ENCODE measurements around the gene PLPPR1.
"Not testable (repeated sequence)": the region's sequence is repeated elsewhere in the genome, so short reads cannot be mapped to it uniquely, and the experiment has no call there.

The PLPPR1 gene

DNA sequence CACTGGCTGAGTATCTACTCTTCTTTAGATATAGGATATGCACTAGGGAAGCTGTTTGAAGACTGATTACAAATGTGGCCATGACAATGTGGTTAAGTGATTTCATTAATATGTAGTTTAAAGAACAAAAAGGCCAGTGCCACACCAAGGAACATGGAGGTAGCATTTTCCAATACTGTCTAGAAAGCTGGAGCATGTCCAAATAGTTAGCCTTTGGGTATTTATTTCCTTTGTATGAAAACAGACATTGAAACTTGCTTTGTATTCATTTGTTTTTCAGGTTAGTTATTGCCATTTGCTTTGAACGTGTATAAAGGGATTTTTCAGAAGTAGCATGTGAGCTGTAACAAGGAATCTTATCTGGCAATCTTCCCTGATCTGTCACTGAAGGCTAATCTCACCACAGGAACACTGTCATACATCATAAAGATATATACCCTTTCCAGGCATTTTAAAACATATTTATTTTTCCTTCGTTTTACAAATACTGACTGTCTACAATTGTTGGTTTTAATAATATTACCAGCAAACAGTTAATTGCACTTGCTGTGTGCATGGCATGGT, 93.4 kb downstream of the PLPPR1 start:
- DNase-seq (ENCODE audit: low read depth, low spot score): no peak

DNA sequence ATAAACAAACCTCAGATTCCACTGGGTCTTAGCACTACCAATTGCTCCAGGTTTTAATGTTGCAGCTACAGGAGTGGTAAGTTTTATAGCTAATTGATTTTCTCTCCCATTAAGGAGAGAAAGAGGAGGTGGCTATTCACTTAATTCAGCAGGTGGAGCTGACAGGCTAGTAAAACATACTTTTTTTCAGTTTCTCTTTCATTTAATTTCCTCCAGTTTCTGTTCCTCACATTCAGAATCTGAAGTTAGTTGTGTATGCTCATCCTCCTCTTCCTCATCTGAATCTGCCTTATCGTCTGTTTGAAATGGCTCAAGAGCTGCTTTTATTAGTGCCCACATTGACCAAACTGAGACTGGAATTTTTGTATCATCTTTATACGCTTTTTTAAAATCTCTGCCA, 98.0 kb downstream of the PLPPR1 start:
- DNase-seq (ENCODE audit: low read depth, low spot score): no peak

DNA sequence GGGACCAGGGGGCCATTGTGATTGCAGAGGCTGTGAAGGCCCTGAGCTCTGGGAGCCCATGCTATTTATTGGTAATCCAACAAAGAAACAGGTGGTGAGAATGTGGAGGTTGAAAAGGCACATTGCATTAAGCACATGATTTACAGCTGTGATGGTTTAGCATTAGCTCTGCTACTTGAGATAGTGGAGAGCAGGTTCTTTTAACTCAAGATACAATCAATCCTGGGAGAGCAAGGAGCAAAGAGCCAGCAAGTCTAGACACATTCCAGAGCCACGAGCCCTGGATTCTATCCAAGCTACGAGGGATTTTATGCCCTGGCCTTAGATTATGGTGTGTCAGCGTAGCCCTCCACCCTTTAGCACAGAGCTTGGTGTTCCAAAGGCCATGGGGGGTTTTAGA, 98.8 kb downstream of the PLPPR1 start:
- not testable (repeated sequence) for DNase-seq (ENCODE audit: low read depth, low spot score)

DNA sequence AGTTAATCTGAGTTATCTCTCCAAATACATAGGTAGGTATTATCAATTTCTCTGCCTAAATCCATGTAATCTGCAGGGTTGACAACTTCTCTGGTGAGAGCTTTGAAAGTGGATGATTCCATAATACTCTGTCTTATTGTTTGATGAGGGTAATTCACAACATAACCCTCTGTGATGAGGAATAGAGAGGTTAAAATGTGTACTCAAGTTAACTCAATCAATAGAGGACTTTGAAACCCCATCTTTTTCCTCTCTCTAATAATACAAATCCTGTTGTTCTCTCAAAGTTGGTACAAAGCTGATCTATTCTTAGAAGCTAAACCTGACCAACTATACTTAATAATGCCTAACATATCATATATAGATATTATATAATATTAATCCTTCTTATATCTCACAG, 100.1 kb downstream of the PLPPR1 start:
- no peak for DNase-seq (ENCODE audit: low read depth, low spot score)

DNA sequence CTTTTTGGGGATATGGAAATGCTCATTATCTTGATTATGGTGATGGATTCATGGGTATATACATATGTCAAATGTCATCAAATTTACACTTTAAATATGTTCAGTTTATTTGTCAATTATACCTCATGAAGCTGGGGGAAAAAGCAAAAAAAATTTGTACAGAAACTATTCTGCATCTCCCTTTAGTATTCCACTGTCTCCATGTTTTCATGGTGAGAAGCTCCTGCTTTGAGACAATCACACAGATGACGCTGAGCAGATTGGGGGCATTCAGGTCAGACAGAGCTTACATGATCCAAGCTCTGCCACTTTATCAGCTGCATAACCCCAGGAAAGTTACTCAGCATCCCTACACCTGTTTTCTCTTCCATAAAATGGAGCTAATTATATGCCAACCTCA, 101.5 kb downstream of the PLPPR1 start:
- DNase-seq (ENCODE audit: low read depth, low spot score): no peak

DNA sequence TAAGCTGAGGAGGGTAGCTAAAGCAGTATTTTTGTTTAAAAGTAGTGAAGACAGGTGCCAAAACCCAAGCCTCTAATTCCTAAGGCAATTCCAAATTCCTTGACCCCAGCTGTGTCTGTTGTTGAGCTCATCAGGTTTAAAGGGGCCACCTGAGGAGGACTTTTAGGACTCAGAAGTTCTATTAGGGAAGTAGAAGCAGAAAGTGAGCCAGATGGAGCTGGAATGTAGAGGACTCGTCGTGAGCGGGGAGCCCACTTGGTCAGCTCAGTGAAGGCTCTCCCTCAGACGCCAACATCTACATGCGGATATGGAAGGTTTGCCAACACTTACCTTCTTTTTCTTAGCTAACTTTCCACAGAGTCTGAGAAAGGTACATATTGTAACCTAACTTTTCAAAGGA, 102.8 kb downstream of the PLPPR1 start:
- DNase-seq (ENCODE audit: low read depth, low spot score): no peak

DNA sequence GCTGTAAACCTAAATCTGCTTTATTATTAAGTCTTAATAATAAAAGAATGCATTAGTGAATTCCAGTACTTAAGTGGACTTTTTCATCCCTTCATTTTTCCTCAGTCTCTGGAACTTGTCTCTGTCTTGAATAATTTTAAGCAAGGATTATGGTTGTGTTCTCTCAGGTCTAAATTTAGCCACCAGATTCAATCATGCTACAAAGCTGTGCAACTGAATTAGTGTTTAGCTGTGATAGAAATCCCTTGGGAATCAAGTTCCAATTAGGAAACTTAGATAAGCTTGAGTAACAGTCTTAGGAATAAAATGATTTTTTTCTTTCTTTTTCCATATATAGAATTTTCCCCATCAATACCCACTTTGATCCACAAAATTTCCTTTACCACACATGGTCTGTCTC, 104.3 kb downstream of the PLPPR1 start:
- DNase-seq (ENCODE audit: low read depth, low spot score): no peak

DNA sequence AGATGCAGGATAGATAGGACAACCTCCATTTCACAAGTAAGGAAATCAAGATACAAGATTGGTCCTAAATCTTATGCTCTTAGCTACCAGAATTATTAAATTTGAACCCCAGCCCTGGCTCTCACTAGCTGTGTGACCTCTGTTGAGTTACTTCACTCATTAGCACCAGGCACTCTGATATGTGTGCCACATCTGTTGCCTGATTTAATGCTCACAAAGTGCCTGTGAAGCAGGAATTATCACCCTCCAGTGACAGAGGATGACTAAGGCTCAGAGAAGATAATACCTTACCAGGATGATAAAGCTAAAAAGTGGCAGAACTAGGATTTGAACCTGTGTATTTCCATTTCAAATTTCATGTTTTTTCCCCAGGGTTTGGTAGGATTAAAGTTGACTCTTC, 110.0 kb downstream of the PLPPR1 start:
- DNase-seq (ENCODE audit: low read depth, low spot score): no peak

DNA sequence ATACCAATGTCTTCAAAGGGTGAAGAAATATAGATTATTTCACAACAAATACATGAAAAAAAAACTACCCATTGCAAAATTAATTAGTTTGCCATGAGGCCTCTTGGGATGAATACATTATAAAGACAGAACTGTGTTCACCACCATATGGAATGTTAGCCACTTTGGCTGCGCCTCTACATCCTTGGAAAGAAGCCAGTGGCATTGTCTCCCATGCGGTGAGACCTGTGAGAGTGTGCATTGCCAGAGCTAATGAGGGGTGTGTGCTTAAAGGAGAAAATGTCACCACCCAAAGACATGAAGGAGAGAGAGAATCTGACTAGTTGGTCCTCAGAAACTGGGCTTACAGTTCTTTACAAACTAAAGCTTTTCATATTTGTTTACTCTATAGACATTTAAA, 110.6 kb downstream of the PLPPR1 start:
- DNase-seq (ENCODE audit: low read depth, low spot score): no peak

DNA sequence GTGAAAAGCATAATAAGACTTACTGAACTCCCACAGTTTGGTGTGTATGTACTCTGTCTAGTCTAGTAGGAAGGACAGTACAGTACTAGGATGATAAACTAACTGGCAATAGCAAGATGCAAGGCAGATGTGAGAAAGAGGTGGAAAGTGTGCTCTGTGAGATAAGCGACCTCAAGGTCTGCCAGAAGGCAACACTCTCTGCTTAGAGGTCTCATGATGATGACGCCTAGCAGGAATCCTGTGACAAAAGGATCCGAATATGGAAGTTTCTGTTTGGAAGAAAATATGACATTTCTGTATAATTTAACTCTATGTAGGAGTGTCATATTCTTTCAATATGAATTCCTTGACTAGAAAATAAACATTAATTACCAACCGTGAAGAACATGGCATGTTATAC, 112.2 kb downstream of the PLPPR1 start:
- no peak for DNase-seq (ENCODE audit: low read depth, low spot score)

DNA sequence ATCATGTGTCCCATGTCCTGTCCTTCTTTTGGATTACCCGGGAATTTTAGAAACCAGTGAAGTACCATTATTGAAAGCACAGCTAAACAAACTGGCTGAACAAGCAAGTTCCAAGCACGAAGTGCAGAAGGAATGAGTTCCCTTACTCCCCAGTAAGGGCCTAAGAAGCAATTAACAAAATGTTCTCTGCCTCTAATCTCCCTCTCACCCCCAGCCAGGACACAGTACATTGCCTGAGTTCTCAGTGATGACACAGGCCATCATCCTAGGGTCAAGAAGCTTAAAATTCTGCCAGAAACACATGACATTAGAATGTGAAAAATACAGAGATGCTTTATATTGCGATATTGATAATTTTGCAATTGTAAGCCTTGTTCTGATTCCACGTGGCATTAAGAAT, 118.0 kb downstream of the PLPPR1 start:
- DNase-seq (ENCODE audit: low read depth, low spot score): no peak

DNA sequence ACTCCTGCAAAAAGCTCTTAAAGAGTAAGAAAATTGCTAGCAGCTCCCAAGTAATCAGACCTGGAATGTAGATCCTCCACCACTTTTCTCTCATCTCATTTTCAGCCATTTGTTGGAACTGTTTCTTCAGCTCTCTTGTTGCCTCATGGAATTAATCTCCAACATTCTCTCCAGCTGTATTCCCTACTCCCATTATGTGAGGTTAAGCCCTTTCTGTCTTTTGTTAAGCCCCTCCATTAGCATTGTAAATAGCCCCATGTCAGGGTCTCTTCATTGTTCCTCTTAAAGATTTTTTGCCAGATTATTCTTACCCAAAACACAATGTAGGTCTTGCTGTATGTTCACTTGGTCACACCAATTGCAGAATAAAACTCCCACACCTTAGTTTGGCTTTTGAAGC, 119.8 kb downstream of the PLPPR1 start:
- no peak for DNase-seq (ENCODE audit: low read depth, low spot score)

DNA sequence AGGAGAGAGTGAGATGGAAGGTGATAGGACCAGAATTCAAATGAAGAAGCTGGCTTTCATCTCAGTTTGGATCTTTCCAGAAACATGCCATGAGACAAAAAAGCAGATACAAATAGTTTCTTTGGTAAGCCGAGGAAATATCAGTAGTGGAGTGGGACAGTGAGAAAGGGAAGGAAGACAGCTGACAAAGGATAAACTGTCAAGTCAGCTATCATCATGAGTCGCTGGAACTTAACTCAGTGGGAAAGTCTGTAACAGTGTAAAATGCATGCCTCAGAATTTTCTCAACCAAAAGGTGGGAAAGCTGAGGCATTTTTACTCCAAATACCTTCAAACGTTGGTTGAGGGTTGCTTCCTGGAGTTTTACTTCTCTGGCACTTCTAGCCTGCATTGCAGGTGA, 129.8 kb downstream of the PLPPR1 start:
- no peak for DNase-seq (ENCODE audit: low read depth, low spot score)

DNA sequence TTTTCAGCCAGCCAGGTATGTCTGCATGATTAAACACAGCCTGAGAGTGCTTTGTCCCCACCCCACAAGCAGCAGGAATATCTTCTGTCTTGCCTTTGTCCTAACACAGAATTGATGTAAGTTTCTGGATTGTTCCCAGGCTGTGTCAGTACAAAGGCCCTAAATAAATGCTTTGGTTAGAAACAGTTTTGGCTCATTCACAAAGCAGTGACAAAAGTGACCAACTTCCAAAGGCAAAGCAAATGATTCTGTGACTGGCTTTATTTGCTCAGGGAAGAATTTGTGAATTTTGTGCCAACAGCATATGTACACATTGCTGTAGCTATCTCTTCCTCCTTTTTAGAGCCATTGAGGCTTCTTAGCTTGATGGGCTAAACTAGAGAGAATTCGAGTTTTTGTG, 133.7 kb downstream of the PLPPR1 start:
- DNase-seq (ENCODE audit: low read depth, low spot score): no peak

DNA sequence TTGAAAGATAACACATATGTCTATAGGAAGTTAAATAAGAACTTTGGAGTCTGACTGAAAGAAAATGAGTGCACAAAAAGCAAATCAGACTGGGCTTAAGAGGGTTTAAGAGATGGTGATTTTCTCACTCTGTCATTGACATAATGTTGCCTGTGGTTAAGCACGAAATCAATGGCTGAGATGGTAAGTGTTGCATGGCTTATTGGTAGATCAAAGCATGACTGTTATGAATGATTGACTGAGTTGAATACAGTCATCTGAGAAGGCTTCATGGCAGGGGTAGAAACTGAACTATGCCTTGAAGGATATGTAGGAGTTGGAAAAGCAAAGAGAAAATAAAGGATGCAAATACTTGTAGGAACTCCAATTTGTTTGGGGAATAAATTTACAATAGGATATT, 136.6 kb downstream of the PLPPR1 start:
- no peak for DNase-seq (ENCODE audit: low read depth, low spot score)

DNA sequence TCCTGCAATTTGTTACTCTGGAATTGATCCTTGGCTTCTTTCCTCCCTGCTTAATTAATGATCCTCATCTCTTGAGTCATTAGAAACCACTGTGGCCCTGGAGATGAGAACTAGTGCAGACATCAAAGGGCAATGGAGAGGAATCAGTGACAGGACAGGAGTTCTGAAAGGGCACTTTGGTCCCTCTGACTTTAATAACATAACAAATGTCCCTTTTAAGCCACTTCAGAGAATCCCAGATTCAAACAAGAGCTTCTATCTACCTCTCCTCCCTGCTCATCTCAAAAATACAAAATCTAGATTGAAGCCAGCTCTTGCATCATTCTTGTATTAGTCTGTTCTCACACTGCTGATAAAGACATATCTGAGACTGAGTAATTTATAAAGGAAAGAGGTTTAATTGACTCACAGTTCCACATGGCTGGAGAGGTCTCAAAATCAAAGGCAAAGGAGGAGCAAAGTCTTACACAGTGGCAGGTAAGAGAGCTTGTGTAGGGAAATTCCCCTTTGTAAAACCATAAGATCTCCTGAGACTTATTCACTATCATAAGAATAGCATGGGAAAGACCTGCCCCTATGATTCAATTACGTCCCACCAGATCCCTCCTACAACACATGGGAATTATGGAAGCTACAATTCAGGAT, 139.1 kb downstream of the PLPPR1 start:
- DNase-seq (ENCODE audit: low read depth, low spot score): no peak

DNA sequence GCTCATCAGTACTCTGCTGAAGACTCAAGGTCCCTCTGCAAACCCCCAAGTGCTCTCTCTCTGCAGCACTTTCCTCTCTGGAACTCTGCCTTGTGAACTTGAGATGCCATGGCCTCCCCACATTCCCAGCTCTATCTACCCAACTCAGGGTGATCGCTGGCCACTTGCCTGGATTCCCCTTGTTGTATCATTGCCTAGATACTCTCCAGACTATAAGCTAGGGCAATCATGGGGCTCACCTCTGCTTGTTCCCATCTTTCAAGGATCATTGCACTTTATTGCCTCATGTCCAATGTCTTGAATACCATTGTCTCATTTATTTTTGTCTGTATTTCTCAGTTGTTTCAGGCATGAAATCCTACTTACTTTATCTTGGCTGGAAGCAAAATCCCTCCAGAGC, 144.1 kb downstream of the PLPPR1 start:
- no peak for DNase-seq (ENCODE audit: low read depth, low spot score)

DNA sequence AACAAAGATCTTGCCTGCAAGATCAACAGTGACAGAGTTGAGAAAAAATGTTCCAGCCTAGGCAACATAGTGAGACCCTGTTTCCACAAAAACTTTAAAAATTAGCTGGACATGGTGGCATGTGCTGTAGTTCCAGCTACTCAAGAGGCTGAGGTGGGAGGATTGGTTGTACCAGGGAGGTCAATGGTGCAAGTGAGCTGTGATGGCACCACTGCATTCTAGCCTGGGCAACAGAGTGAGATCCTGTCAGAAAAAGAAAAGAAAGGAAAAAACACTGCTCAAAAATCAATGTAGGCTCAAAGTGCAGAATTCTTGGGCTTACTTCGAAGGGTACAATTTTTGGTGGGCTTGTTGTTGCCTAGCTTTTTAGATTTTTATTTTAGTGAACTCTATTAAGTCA, 145.4 kb downstream of the PLPPR1 start:
- no peak for DNase-seq (ENCODE audit: low read depth, low spot score)

DNA sequence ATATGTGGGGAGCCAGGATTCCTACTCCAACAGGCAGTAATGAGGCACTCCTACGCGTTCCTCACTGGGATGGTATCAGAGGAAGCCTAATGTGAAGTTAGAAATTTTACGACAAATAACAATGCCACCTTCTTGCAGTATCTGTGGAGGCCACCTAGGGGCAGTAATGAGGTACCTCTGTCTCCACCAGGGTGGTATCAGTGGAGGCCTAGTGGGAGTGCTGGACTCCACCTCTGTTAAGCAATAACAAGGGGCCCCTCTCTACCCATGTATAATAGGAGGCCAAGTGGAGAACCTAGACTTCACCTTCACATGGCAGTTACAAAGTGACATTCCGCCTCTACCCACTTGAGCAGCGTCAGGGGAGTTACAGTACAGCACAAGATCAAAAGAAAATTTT, 147.9 kb downstream of the PLPPR1 start:
- DNase-seq (ENCODE audit: low read depth, low spot score): no peak

DNA sequence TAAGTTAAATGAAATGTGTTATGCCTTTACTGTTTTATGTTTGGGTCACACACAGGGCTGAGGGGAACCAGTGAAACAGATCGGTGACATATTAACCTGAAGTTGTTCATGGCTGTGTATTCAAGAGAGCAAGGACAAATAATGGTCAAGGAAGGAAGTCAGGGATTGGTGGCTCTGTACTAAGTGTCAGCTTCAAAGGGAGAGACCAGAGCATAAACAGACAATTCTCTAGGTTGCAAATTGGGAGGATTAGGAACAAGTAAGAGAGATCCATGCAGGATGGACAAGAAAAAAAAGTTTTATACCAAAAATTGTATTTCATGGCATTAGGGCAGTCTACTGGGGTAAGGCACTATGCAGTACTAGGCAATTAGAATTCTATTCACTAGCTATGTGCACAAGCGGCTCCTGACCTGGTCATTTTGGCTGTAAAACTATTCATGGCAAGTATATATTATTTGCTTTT, 156.3 kb downstream of the PLPPR1 start:
- no peak for DNase-seq (ENCODE audit: low read depth, low spot score)

DNA sequence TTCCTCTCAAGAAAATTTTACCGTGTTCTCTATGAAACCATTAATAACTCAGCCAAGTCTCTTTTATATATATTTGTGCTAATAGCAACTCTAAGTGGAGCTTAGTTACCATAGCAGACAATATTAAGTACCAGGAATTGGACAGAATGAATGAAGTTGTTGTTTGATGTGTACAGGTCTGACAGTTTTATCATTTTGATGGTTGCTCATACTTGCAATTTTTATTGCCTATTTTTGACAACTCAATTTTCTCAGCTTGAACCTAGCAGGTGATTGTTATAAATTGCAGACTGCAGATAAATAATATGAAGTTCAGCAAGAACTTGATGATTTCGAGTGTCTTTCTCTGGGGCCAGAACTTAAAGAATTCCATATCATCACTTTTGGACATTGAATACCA, 163.2 kb downstream of the PLPPR1 start:
- no peak for DNase-seq (ENCODE audit: low read depth, low spot score)

DNA sequence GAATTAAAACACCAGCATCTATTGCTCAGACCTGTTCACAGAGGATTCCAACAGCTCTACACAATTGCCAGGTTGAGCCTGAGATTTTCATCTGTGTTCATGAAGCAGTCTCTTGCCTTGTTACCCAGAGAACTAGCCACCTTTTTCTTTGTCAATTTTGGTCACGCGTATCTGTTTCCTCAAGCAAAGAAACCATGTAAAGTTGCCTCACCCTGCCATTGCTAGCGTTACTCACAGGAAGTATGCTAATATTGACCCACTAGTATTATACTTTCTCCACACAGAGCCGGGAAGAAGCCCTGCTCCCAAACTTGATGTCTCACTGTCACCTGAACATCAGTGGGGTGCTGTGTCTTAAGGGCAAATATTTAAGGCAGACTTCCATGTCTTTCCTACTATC, 168.5 kb downstream of the PLPPR1 start:
- no peak for DNase-seq (ENCODE audit: low read depth, low spot score)

DNA sequence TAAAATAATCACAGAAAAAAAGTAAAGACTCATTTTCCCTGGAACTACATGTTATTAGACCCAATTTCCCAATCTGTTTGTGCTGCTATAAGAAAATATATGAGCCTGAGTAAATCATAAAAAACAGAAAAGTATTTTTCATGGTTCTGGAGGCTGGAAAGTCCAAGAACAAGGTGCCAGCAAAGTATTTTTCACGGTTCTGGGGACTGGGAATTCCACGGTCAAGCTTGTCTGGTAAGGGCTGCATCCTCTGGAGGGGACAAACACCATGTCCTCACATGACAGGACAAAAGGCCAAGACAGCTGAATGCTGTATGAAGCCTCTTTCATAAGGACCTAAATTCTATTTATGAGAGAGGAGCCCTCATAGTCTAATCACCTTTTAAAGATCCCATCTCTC, 172.3 kb downstream of the PLPPR1 start:
- DNase-seq (ENCODE audit: low read depth, low spot score): no peak

DNA sequence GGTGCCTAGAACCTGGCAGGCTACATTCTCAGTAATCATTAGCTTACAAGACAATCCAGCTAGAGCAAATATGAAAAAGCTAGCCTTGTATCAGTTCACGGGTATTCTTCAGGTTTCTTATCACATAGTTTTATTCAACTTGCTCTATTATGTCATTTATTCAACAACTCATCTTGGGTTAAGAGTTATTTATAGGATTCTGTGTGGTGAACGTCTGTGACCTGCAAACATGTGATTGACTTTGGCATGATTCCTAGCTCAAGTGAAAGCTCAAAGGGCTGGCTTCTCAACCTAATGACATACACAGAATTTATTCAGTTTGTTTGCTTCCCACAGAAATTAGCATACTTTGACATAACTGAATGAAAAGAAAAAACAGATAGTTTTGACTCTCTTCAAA, 173.1 kb downstream of the PLPPR1 start:
- no peak for DNase-seq (ENCODE audit: low read depth, low spot score)

Measured in activated naive CD8-positive, alpha-beta T cell treated with anti-CD3 and anti-CD28 coated beads, Interleukin-2, amount 50 U/mL, for 16 hours (primary cell).